Right lobe of liver (tissue), 6 donors: ENCODE results near the gene CNTNAP4. TPM values are rescaled to one million over a fixed set of nuclear protein-coding genes. Genes with fewer than 3 reads are reported as not detected.

ENCODE experiments used
- ATAC-seq, 4 donors: fragments of 200-7000 bp; cut with Tn5 transposase; one replicate each; pipeline ENCODE4 v1.9.1; 2020; ENCODE audit warnings: mild to moderate bottlenecking in 4 of 4, moderate library complexity in 4 of 4
- DNase-seq, 3 donors: peaks; one replicate each; pipeline ENCODE4 v3.0.0-alpha.2; 2020
- H3K27ac ChIP-seq, 3 donors: fragments of 200-600 bp; one replicate each; pipeline ENCODE4 v1.8.0; 2022
- H3K27me3 ChIP-seq, 2 donors: fragments of 200-600 bp; one replicate each; pipeline ENCODE4 v1.8.0; 2022
- H3K36me3 ChIP-seq, 4 donors: fragments of 200-600 bp; sonication (generic) in 1 of 4; one replicate each; pipeline versions ENCODE4 v1.5.1 to v1.8.0; 2017 to 2022; ENCODE audit warnings: control low read depth in 1 of 4
- H3K4me1 ChIP-seq, 4 donors: fragments of 200-600 bp; sonication (generic) in 1 of 4; one replicate each; pipeline versions ENCODE4 v1.5.1 to v1.8.0; 2017 to 2022; ENCODE audit warnings: control low read depth in 1 of 4
- H3K4me3 ChIP-seq, 3 donors: fragments of 200-600 bp; one replicate each; pipeline ENCODE4 v1.8.0; 2022
- H3K9me3 ChIP-seq, 4 donors: fragments of 200-600 bp; sonication (generic) in 1 of 4; one replicate each; pipeline versions ENCODE4 v1.5.1 to v1.8.0; 2017 to 2022; ENCODE audit warnings: control low read depth in 1 of 4
- POLR2A ChIP-seq: fragments of 450-650 bp; IDR thresholded peaks from one replicate; pipeline ENCODE4 v1.6.1; 2017; ENCODE audit warnings: antibody characterized with exemption, mild to moderate bottlenecking
- WGBS: methylation state at CpG from one replicate; pipeline ENCODE4 v1.1.6; 2018; ENCODE audit warnings: low coverage, low lambda C conversion rate; ENCODE audit not compliant: insufficient coverage; ENCODE audit errors: missing lambda C conversion rate; 5-methylcytosine and 5-hydroxymethylcytosine counted together
- intact Hi-C, 2 donors: fragments of 100-400 bp; cut with DNase I; formaldehyde crosslinking; loops; one replicate each; pipeline versions ENCODE4 v1.11.2 to v1.14.1; 2022
- total RNA-seq, 6 experiments: library from RNA; depleted of rRNA in 2 of 6; stranded (reverse); fragments of >200 nt in 2 of 6; fragmentation: NEBNext Ultra II Directional in 3 of 6; extraction: Animal tissue kit (Norgen Biotek cat#: 25700) in 3 of 6; gene quantifications; one replicate each; pipeline versions ENCODE4 v1.1.0 to v1.2.4, GENCODE V29; 2016 to 2023
- TF ChIP-seq, protein P1 (sequence below), 4 donors: fragments of 200-600 bp in 3 of 4; fragments of 450-650 bp in 1 of 4; IDR thresholded peaks; one replicate each; pipeline versions ENCODE4 v1.5.1 to v1.8.0; 2016 to 2022; ENCODE audit warnings: antibody characterized with exemption in 4 of 4, mild to moderate bottlenecking in 2 of 4
- donor health status: DM: no; HTN: yes; CAD: no.
- donor health status: DM: no; HTN: no; CAD: no.
- donor health status: DM: no; HTN: no; CAD: no.
- donor health status: DM: no; HTN: yes; CAD: no.
- donor health status: DM: no; HTN: yes; CAD: no.

Gene CNTNAP4
- total RNA-seq, 6 experiments from 2014 or later = not detected

DNA sequence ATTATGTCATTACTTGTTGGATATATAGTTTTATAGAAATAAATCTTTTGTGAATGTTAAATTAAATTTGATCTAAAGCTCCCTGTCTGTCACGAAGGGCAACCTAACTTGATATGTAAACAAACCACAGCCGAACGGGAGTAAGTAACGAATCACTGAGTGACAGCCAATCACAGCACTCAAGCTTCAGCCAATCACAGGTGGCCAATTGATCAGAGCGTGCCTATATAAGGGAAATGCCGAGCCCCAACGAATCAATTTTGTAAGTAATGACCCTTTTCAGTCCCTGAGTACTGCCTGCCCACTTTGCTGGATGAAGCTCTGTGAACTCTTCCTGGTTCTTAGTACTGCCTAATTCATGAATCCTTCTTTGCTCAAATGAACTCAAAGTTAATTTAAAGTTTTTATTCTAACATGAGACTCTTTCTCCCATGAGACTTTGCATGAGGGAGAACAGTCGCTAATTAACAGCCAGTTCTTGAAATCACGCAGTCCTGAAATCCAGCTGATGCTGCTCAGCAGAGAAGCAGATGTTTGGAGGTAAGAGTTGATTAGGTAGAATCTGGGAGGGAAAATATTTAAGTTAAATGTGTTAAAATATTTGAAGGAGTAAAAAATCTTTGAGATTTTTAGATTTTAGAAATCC lies 302.2 kb downstream of the CNTNAP4 start:
- TF ChIP-seq, protein P1, sequence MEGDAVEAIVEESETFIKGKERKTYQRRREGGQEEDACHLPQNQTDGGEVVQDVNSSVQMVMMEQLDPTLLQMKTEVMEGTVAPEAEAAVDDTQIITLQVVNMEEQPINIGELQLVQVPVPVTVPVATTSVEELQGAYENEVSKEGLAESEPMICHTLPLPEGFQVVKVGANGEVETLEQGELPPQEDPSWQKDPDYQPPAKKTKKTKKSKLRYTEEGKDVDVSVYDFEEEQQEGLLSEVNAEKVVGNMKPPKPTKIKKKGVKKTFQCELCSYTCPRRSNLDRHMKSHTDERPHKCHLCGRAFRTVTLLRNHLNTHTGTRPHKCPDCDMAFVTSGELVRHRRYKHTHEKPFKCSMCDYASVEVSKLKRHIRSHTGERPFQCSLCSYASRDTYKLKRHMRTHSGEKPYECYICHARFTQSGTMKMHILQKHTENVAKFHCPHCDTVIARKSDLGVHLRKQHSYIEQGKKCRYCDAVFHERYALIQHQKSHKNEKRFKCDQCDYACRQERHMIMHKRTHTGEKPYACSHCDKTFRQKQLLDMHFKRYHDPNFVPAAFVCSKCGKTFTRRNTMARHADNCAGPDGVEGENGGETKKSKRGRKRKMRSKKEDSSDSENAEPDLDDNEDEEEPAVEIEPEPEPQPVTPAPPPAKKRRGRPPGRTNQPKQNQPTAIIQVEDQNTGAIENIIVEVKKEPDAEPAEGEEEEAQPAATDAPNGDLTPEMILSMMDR (IDR thresholded peaks at IDR 0.05) = no peak
- TF ChIP-seq POLR2A = no peak
- Histone ChIP-seq H3K27ac (no peak overlapping the region), H3K27me3 (no peaks in the 10 kb centered on the region), H3K9me3 (no peaks in the 10 kb centered on the region), H3K36me3 (no peaks in the 10 kb centered on the region), H3K4me3 (no peak overlapping the region), H3K4me1 (no peaks in the 10 kb centered on the region)
- intact Hi-C loops = no loop called here
- no peak for DNase-seq
- no peak for ATAC-seq
- 88% methylated on average over 6 of the region's 9 CpGs for WGBS

DNA sequence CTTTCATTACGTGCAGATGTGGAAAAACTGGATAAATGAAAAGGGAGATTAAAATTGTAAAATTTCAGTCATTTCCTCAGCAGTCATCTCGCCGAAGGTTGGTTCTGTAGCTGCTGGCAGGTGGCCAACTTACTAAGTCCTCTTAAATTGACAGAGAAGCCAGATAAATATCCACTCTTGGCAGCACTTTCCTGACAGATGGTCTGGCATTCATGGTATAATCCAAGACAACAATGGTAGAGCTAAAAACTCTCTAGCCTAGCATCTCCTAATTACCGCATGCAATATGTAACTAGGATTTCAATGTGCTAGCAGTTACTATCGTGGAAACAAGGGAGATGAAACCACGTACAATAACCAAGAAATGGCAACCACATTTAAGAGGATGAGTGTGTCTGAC lies 306.3 kb downstream of the CNTNAP4 start:
- intact Hi-C loops = no loop called here
- Histone ChIP-seq H3K36me3 (no peaks in the 10 kb centered on the region), H3K27me3 (no peaks in the 10 kb centered on the region), H3K27ac (no peak overlapping the region), H3K9me3 (no peaks in the 10 kb centered on the region), H3K4me1 (no peaks in the 10 kb centered on the region), H3K4me3 (no peak overlapping the region)
- DNase-seq = no peak
- WGBS = 59% methylated on average over 6 of the region's 6 CpGs
- ATAC-seq = no peak
- no peak for TF ChIP-seq POLR2A
- TF ChIP-seq, protein P1 (IDR thresholded peaks at IDR 0.05) = no peak

DNA sequence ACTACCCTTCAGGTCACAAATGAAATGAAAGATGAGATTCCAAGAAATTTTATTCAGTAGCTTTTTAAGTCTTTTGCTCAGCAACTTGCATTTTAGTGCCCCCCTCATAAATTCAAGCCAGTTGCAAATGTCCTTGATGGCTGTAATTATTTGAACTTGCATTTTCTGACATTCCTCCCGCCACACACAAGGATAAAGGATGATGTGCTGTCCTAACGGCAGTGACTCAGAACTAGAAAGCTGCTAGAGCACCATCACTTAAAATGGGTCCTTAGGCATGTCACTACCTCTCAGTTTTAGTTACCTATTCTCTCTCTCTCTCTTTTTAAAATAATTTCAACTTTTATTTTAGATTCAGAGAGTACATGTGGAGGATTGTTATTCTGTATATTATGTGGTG lies 306.7 kb downstream of the CNTNAP4 start:
- Histone ChIP-seq H3K27me3 (no peaks in the 10 kb centered on the region), H3K4me3 (no peak overlapping the region), H3K9me3 (no peaks in the 10 kb centered on the region), H3K27ac (no peak overlapping the region), H3K4me1 (no peaks in the 10 kb centered on the region), H3K36me3 (no peaks in the 10 kb centered on the region)
- WGBS = 82% methylated on average over 2 of the region's 2 CpGs
- intact Hi-C loops = no loop called here
- no peak for DNase-seq
- no peak for TF ChIP-seq POLR2A
- TF ChIP-seq, protein P1 (IDR thresholded peaks at IDR 0.05) = no peak
- ATAC-seq = no peak

DNA sequence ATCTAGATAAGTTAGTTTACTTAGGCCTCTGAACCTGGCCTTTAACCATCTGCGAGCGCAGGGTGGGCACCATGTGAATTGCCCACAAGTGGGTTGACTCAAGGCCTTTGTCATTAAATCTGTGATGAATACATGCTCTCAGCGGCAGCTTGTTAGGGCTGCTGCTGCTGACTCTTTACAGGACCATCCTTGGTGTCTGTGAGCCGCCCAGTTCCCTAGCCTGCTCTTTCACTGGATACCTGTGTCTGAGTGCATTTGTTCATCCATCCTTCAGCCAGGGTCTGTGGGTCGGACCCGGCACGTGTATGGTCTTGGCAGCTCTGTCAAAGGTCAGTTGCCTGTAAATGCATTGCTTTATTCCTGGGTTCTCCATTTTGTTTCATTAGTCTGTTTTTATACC lies 321.3 kb downstream of the CNTNAP4 start:
- Histone ChIP-seq H3K36me3 (no peaks in the 10 kb centered on the region), H3K4me1 (no peaks in the 10 kb centered on the region), H3K27ac (no peak overlapping the region), H3K9me3 (no peaks in the 10 kb centered on the region), H3K4me3 (no peak overlapping the region), H3K27me3 (no peaks in the 10 kb centered on the region)
- 78% methylated on average over 5 of the region's 7 CpGs for WGBS
- intact Hi-C loops = no loop called here
- no peak for TF ChIP-seq POLR2A
- TF ChIP-seq, protein P1 (IDR thresholded peaks at IDR 0.05) = no peak
- ATAC-seq = no peak
- no peak for DNase-seq

DNA sequence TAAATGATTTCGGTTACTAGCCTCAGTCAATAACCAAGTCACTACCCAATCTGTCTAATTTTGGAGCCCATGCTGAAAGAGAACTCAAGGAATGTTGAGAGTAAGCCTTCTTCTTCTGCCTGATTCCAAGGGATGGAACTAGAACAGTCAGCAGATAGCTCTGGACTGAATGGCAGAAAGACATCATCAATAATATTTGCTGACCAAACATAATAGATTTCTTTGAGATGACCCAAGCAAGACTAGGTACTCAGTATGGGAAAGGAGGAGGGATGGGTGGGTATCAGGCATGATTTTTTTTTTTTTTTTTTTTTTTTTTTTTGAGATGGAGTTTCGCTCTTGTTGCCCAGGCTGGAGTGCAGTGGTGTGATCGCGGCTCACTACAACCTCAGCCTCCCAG lies 330.1 kb downstream of the CNTNAP4 start:
- no peaks in the 10 kb centered on the region for H3K9me3 ChIP-seq
- H3K36me3 ChIP-seq = no peaks in the 10 kb centered on the region
- WGBS = 80% methylated on average over 1 of the region's 4 CpGs
- ATAC-seq (no peak), DNase-seq (no peak)
- H3K27me3 ChIP-seq = no peaks in the 10 kb centered on the region
- H3K27ac ChIP-seq = no peak overlapping the region
- no peak overlapping the region for H3K4me3 ChIP-seq
- H3K4me1 ChIP-seq = no peaks in the 10 kb centered on the region
- TF ChIP-seq, protein P1 (IDR thresholded peaks at IDR 0.05) = no peak
- no peak for TF ChIP-seq POLR2A
- intact Hi-C loops = no loop called here
